Left lung (tissue), 14 donors: ENCODE measurements around the gene CASZ1. TPM values are rescaled to one million over a fixed set of nuclear protein-coding genes. Genes with fewer than 3 reads are reported as not detected.

Experiments used
- ATAC-seq: fragments of 200-7000 bp; cut with Tn5 transposase; one replicate; pipeline ENCODE4 v1.9.1; 2020; ENCODE audit warnings: moderate library complexity
- DNase-seq, 4 donors: peaks; one replicate each; pipeline ENCODE4 v3.0.0-alpha.2; 2013 to 2020
- H3K27ac ChIP-seq, 2 donors: fragments of 200-600 bp; sonication (generic) in 1 of 2; one replicate each; pipeline versions ENCODE4 v1.5.0 to v1.8.0; 2020 to 2021
- H3K27me3 ChIP-seq, 2 donors: fragments of 200-600 bp; sonication (generic) in 1 of 2; one replicate each; pipeline versions ENCODE4 v1.5.0 to v1.8.0; 2020 to 2021
- H3K36me3 ChIP-seq, 2 donors: fragments of 200-600 bp; sonication (generic) in 1 of 2; one replicate each; pipeline versions ENCODE4 v1.5.0 to v1.8.0; 2020 to 2021
- H3K4me1 ChIP-seq, 2 donors: fragments of 200-600 bp; one replicate each; pipeline ENCODE4 v1.8.0; 2021
- H3K4me3 ChIP-seq, 2 donors: fragments of 200-600 bp; sonication (generic) in 1 of 2; one replicate each; pipeline versions ENCODE4 v1.5.0 to v1.8.0; 2020 to 2021; ENCODE audit warnings: mild to moderate bottlenecking in 1 of 2
- H3K9me3 ChIP-seq, 2 donors: fragments of 200-600 bp; sonication (generic) in 1 of 2; one replicate each; pipeline versions ENCODE4 v1.5.0 to v1.8.0; 2020 to 2021
- intact Hi-C, 2 donors: fragments of 100-400 bp; cut with DNase I; formaldehyde crosslinking; loops; one replicate each; pipeline versions ENCODE4 v1.11.2 to v1.14.2; 2022
- long read RNA-seq, 12 donors: library from polyadenylated mRNA in 2 of 12; unstranded in 2 of 12; transcript quantifications; one replicate each; pipeline ENCODE4 v2.0.0 and lab custom pipeline, GENCODE V29; 2019 to 2026
- polyA plus RNA-seq, 6 donors: library from polyadenylated mRNA; unstranded; fragments of 120-200 nt; gene quantifications; one replicate each; pipeline ENCODE4 v1.2.1, GENCODE V29; 2013; ENCODE audit not compliant: insufficient read length in 6 of 6
- total RNA-seq, 2 donors: library from RNA; stranded (reverse); fragmentation: NEBNext Ultra II Directional; extraction: Animal tissue kit (Norgen Biotek cat#: 25700); gene quantifications; one replicate each; pipeline ENCODE4 v1.2.1, GENCODE V29; 2021
- TF ChIP-seq, protein P1 (sequence below), 2 donors: fragments of 200-600 bp; sonication (generic) in 1 of 2; IDR thresholded peaks; one replicate each; pipeline versions ENCODE4 v1.5.0 to v1.8.0; 2021; ENCODE audit warnings: antibody characterized with exemption in 2 of 2
- donor health status: DM: no; HTN: yes; CAD: no.
- donor health status: DM: no; HTN: no; CAD: no.

CASZ1 gene
- total RNA-seq (10 to 100 TPM; 41.8 to 44.0 TPM), polyA plus RNA-seq (10 to 100 TPM; 15.1 to 25.7 (median 18.2) TPM)
- long read RNA-seq, donor 1 = 0 reads
- long read RNA-seq, donor 2 = 0 reads
- long read RNA-seq, donor 3 = 0 reads
- long read RNA-seq, donor 4, partial matches to known transcripts = 3 of 5 reads
- long read RNA-seq, donor 4, other reads (novel, unspliced or antisense) = 2 of 5 reads
- long read RNA-seq, donor 5 = 0 reads
- long read RNA-seq, donor 6, partial matches to known transcripts = 0 of 1 reads
- long read RNA-seq, donor 6, other reads (novel, unspliced or antisense) = 0 of 1 reads
- long read RNA-seq, donor 7, partial matches to known transcripts = 0 of 2 reads
- long read RNA-seq, donor 7, other reads (novel, unspliced or antisense) = 0 of 2 reads
- long read RNA-seq, donor 8, partial matches to known transcripts = 0 of 2 reads
- long read RNA-seq, donor 8, other reads (novel, unspliced or antisense) = 0 of 2 reads
- long read RNA-seq, donor 9 = 0 reads
- long read RNA-seq, donor 10, partial matches to known transcripts = 0 of 5 reads
- long read RNA-seq, donor 10, other reads (novel, unspliced or antisense) = 5 of 5 reads
- long read RNA-seq, donor 11, partial matches to known transcripts = 0 of 2 reads
- long read RNA-seq, donor 11, other reads (novel, unspliced or antisense) = 0 of 2 reads
- long read RNA-seq, donor 12, partial matches to known transcripts = 5 of 5 reads
- long read RNA-seq, donor 12, other reads (novel, unspliced or antisense) = 0 of 5 reads

DNA sequence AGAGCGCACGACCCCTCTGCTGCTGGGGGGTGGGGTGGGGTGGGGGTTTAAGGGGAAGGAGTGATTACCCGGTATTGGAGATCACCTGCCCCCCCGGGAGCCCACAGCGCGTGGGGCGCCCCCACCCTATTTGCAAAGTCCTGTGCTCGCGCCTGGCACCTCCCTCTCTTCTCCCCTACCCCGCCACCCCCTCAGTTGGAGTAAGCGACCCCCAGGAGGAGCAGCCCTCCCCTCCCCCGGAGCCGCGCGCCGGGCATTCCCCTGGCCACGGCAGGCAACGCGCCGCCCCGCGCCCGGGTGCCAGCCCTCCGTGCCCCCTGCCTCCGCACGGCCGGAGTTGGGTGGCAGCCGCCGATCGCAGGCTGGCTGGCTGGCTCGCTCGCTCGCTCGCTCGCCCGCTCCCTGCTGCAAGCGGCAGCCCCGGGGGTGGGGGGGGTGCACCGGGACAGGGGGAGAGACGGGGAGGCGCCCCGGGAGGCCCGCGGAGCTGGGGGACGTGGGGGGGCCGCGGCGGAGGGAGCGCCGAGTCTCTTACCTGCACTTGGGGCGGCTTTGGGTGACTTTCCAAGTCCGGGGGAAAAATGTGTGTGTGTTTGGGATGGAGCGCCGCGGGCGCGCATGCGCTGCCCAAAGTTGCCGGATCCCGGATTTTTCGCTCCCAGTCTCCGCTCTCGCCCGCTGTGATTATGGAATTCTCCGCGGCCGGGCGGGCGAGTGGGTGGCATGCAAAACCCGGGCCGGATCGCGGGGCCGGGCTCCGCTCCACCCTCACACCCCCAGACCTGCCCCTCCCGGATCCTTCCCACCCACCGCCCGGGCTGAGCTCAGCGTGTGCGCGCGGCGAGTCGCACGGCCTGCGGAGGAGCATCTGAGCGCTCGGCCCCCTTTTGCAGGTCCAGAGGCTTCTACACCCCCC is at the start of gene CASZ1:
Gene CASZ1 (minus strand): TSS at position 618 of the 916 bp plus-strand sequence. CDS start 102,757 bp downstream, outside the sequence.
- peak within 1 kb of the TSS; percentile 55 to 72 for H3K27ac ChIP-seq
- H3K4me1 ChIP-seq = peaks cover 4 to 40% of the 10 kb centered on the region in 2 donors
- intact Hi-C loops = no loop called here
- peak; percentile 76 for ATAC-seq
- peak within 1 kb of the TSS; percentile 50 to 56 for H3K4me3 ChIP-seq
- no peaks in the 10 kb centered on the region for H3K9me3 ChIP-seq
- H3K36me3 ChIP-seq = no peaks in the 10 kb centered on the region
- peak; percentile 78 to 92 (median 87) for DNase-seq
- H3K27me3 ChIP-seq = peaks cover 16 to 92% of the 10 kb centered on the region in 2 donors
- TF ChIP-seq, protein P1, sequence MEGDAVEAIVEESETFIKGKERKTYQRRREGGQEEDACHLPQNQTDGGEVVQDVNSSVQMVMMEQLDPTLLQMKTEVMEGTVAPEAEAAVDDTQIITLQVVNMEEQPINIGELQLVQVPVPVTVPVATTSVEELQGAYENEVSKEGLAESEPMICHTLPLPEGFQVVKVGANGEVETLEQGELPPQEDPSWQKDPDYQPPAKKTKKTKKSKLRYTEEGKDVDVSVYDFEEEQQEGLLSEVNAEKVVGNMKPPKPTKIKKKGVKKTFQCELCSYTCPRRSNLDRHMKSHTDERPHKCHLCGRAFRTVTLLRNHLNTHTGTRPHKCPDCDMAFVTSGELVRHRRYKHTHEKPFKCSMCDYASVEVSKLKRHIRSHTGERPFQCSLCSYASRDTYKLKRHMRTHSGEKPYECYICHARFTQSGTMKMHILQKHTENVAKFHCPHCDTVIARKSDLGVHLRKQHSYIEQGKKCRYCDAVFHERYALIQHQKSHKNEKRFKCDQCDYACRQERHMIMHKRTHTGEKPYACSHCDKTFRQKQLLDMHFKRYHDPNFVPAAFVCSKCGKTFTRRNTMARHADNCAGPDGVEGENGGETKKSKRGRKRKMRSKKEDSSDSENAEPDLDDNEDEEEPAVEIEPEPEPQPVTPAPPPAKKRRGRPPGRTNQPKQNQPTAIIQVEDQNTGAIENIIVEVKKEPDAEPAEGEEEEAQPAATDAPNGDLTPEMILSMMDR (IDR thresholded peaks at IDR 0.05) = no peak

GRCh38 chr1:10843697-10844096 is 47.3 kb upstream of the CASZ1 start:
- Histone ChIP-seq H3K4me1 (no peaks in the 10 kb centered on the region), H3K27me3 (no peaks in the 10 kb centered on the region), H3K9me3 (peaks cover 0 to 9% of the 10 kb centered on the region in 2 donors), H3K4me3 (no peak overlapping the region), H3K27ac (no peak overlapping the region), H3K36me3 (no peaks in the 10 kb centered on the region)
- DNase-seq (no peak), ATAC-seq (no peak)
- TF ChIP-seq, protein P1 (IDR thresholded peaks at IDR 0.05) = no peak
- intact Hi-C loops = no loop called here

- DNase-seq = peak in 1 of 4 donors; percentile 17
- TF ChIP-seq, protein P1 (IDR thresholded peaks at IDR 0.05) = no peak
- no peaks in the 10 kb centered on the region for H3K36me3 ChIP-seq
- H3K27me3 ChIP-seq = peaks cover under 1 to 20% of the 10 kb centered on the region in 2 donors
- peaks cover 0 to 9% of the 10 kb centered on the region in 2 donors for H3K9me3 ChIP-seq
- no peak overlapping the region for H3K27ac ChIP-seq
- ATAC-seq = no peak
- H3K4me1 ChIP-seq = no peaks in the 10 kb centered on the region
- intact Hi-C loops = no loop called here
- H3K4me3 ChIP-seq = no peak overlapping the region
Observed at GRCh38 chr1:10841118-10841517, 44.7 kb upstream of the CASZ1 start.

GRCh38 chr1:10839188-10839770 is 42.8 kb upstream of the CASZ1 start:
- Histone ChIP-seq H3K4me1 (no peaks in the 10 kb centered on the region), H3K4me3 (no peak overlapping the region), H3K36me3 (no peaks in the 10 kb centered on the region), H3K27me3 (peaks cover 17 to 38% of the 10 kb centered on the region in 2 donors), H3K9me3 (peaks cover 0 to 8% of the 10 kb centered on the region in 2 donors), H3K27ac (no peak overlapping the region)
- intact Hi-C loops = no loop called here
- TF ChIP-seq, protein P1 (IDR thresholded peaks at IDR 0.05) = no peak
- ATAC-seq = no peak
- peak in 1 of 4 donors; percentile 21 for DNase-seq
